AG10803 (cell line): ENCODE results near the gene STAMBPL1.

Experiments used
- DNase-seq: peaks from one replicate; pipeline ENCODE4 v3.0.0; 2010; ENCODE audit warnings: low read depth
- H3K4me3 ChIP-seq: 2 replicates; pipeline ENCODE4 v1.5.1; 2011; ENCODE audit warnings: mild to moderate bottlenecking, low read length, control low read depth
- CTCF ChIP-seq: conservative IDR thresholded peaks from 2 replicates; pipeline ENCODE4 v1.5.1; 2011; ENCODE audit warnings: mild to moderate bottlenecking, low read length, control low read depth, inconsistent platforms

The STAMBPL1 gene

GRCh38 chr10:88893611-88894010, 13.6 kb downstream of the STAMBPL1 start:
- peak; percentile 86 for DNase-seq
- no peak for TF ChIP-seq CTCF
- H3K4me3 ChIP-seq, result no peak overlapping the region

GRCh38 chr10:88895250-88895649, 15.2 kb downstream of the STAMBPL1 start:
- TF ChIP-seq CTCF, result no peak
- no peak for DNase-seq

DNA sequence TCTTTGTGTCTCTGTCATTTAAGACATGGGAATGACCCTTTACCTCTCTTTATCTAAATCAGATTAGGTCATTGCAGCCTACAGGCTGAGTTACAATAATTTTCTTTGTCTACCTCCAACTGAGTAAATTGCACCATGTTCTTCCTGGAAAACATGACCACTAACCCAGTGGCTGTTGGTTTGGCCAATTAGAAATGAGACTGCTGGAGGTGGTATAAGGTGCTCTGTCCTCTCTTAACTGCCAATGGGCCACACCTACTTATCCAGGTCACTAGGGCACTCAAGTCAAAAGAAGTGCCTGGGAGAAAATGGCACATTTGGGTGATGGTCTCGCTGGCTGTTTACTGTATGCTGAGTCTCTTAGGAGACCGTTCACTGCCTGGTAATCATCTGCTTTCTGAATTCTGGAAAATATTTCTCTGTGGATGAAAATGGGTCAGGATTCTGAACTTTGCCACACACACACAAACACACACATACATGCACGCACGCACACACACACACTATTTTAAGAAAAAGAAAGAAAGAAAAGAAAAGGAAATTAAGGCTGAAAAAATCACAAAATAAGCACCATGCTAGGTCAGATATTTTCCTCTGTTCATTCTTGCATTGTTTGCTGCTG, 16.4 kb downstream of the STAMBPL1 start:
- peak; percentile 31 for DNase-seq
- no peak overlapping the region for H3K4me3 ChIP-seq
- no peak for TF ChIP-seq CTCF

More at GRCh38 chr10:88895250-88895649, 15.2 kb downstream of the STAMBPL1 start:
- H3K4me3 ChIP-seq, result no peak overlapping the region

- TF ChIP-seq CTCF, result no peak
- H3K4me3 ChIP-seq, result no peak overlapping the region
- peak; percentile 49 for DNase-seq
Observed at GRCh38 chr10:88896994-88897853, 17.2 kb downstream of the STAMBPL1 start.

- no peak for DNase-seq
- no peak overlapping the region for H3K4me3 ChIP-seq
- TF ChIP-seq CTCF, result no peak
Observed at GRCh38 chr10:88898727-88899126, 18.7 kb downstream of the STAMBPL1 start.

GRCh38 chr10:88899886-88900285, 19.8 kb downstream of the STAMBPL1 start:
- DNase-seq, result no peak
- no peak overlapping the region for H3K4me3 ChIP-seq
- TF ChIP-seq CTCF, result no peak
